Measurements from ENCODE around the gene MYL3. TPM values are rescaled to one million over a fixed set of nuclear protein-coding genes. Genes with fewer than 3 reads are reported as not detected.
A peak's percentile ranks its signal among the peaks of the same experiment; 100 is the strongest.

The MYL3 gene
- total RNA-seq, 4 donors from 2014 or later, result 1.5 to 17.3 TPM; not detected in 2

- no peak overlapping the region for H3K4me3 ChIP-seq
- H3K9me3 ChIP-seq, result no peaks in the 10 kb centered on the region
- no peaks in the 10 kb centered on the region for H3K36me3 ChIP-seq
- H3K4me1 ChIP-seq, result peaks cover 0 to under 1% (median 0%) of the 10 kb centered on the region in 4 donors
- H3K27ac ChIP-seq, result no peak overlapping the region
- DNase-seq, result peak in 2 of 3 donors; percentile 15 to 28
- no peaks in the 10 kb centered on the region for H3K27me3 ChIP-seq
- TF ChIP-seq POLR2A (IDR thresholded peaks at IDR 0.05), result no peak
- no peak for TF ChIP-seq CTCF (IDR thresholded peaks at IDR 0.05)
Measured at GRCh38 chr3:46861605-46862368, 1.5 kb downstream of the MYL3 start.

- H3K36me3 ChIP-seq, result no peaks in the 10 kb centered on the region
- H3K4me3 ChIP-seq, result no peak overlapping the region
- DNase-seq, result peak in 1 of 3 donors; percentile 41
- H3K27ac ChIP-seq, result no peak overlapping the region
- no peaks in the 10 kb centered on the region for H3K9me3 ChIP-seq
- no peaks in the 10 kb centered on the region for H3K4me1 ChIP-seq
- H3K27me3 ChIP-seq, result no peaks in the 10 kb centered on the region
- TF ChIP-seq CTCF (IDR thresholded peaks at IDR 0.05) (no peak), POLR2A (IDR thresholded peaks at IDR 0.05) (no peak)
Measured at GRCh38 chr3:46860810-46861604, 2.2 kb downstream of the MYL3 start.

GRCh38 chr3:46860017-46860809 is 3.0 kb downstream of the MYL3 start:
- Histone ChIP-seq H3K36me3 (no peaks in the 10 kb centered on the region), H3K4me3 (no peak overlapping the region), H3K27ac (no peak overlapping the region), H3K27me3 (no peaks in the 10 kb centered on the region), H3K9me3 (no peaks in the 10 kb centered on the region), H3K4me1 (no peaks in the 10 kb centered on the region)
- peak in 2 of 3 donors; percentile 50 to 51 for DNase-seq
- TF ChIP-seq CTCF (IDR thresholded peaks at IDR 0.05) (peak in 4 of 6 experiments; percentile 8 to 31 (median 26)), POLR2A (IDR thresholded peaks at IDR 0.05) (no peak)

- H3K27me3 ChIP-seq, result no peaks in the 10 kb centered on the region
- H3K36me3 ChIP-seq, result no peaks in the 10 kb centered on the region
- no peaks in the 10 kb centered on the region for H3K9me3 ChIP-seq
- no peaks in the 10 kb centered on the region for H3K4me1 ChIP-seq
- DNase-seq, result peak in 2 of 3 donors; percentile 26 to 28
- H3K4me3 ChIP-seq, result no peak overlapping the region
- TF ChIP-seq POLR2A (IDR thresholded peaks at IDR 0.05) (no peak), CTCF (IDR thresholded peaks at IDR 0.05) (no peak)
- H3K27ac ChIP-seq, result no peak overlapping the region
Measured at GRCh38 chr3:46859001-46859710, 4.1 kb downstream of the MYL3 start.

GRCh38 chr3:46858456-46858855 is 4.8 kb downstream of the MYL3 start:
- TF ChIP-seq CTCF (IDR thresholded peaks at IDR 0.05) (no peak), POLR2A (IDR thresholded peaks at IDR 0.05) (no peak)
- peak in 1 of 3 donors; percentile 26 for DNase-seq

More at GRCh38 chr3:46858456-46858855, 4.8 kb downstream of the MYL3 start:
- Histone ChIP-seq H3K4me1 (no peaks in the 10 kb centered on the region), H3K9me3 (no peaks in the 10 kb centered on the region), H3K4me3 (no peak overlapping the region), H3K27me3 (no peaks in the 10 kb centered on the region), H3K27ac (no peak overlapping the region), H3K36me3 (no peaks in the 10 kb centered on the region)
